Stimulated activated CD8-positive, alpha-beta memory T cell treated with anti-CD3 and anti-CD28 coated beads, Interleukin-4, amount 100 ng/mL, for 1 hour (primary cell): ENCODE data around the gene RNLS.

Experiments used
- DNase-seq, 2 donors: peaks; one replicate each; pipeline ENCODE4 v3.0.0-alpha.2; 2020; ENCODE audit warnings: low read depth in 2 of 2, low spot score in 1 of 2

RNLS gene

DNA sequence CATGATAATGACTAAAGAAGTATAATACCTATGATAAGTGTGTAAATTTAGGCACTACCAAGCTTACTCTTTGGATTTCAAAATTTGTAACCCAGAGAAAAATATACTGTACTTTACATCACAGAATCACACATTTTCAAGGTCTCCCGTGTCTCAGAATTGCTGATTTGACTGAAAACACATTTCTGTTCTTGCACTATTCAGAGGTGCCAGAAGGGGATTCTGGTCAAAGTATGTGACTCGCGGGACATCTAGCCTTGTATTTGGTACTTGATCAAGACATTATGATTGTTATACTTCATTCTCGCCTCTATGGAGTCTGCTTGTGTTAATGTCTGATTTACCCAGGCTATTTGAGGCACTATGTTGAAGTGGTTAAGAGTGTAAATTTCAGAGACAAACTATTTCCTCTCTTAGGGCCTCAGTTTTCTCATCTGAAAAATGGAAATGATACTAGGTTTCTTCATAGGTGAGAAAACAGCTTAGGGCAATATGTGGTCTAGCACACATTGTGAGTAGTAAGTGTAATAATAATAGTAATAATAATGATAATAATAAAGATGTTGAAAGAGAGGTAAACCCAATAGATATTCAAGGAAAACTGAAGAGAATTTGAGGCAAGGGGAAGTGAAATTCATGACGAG lies 320.4 kb downstream of the RNLS start:
- DNase-seq, result no peak

- no peak for DNase-seq
These were observed 322.0 kb downstream of the RNLS start for GRCh38 chr10:88261152-88261551.

DNA sequence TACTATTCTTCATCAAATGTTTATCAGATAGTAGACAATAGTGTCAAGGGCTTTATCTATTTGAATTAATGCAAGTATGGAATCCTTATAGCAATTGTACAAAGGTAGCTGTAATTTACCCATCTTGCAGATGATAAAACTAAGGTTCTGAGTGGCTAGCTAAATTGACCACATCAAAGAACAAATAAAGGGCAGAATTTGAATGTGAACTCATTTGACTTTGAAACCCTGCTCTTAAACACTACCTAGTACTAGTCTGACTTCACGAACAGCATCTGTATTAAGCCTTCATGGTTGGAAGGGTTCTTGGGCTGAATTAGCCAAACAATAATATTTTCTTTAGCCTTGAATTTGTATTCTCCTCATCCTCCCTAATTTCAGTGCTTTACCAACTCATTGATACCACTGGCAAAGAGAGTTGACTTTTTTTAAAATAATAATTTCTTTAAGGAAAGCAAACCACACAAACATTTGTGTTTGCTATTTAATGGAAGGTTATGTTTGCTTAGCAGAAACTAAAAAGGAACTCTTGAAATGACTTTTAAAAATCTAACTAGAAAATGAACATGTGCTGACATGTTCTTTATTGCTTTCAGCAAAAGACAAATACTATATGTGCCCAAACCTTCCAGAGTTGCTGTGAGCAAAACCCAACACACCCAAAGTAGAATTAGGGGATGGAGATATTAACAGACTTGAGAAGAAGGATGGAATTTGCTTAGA lies 322.6 kb downstream of the RNLS start:
- DNase-seq, result no peak

DNA sequence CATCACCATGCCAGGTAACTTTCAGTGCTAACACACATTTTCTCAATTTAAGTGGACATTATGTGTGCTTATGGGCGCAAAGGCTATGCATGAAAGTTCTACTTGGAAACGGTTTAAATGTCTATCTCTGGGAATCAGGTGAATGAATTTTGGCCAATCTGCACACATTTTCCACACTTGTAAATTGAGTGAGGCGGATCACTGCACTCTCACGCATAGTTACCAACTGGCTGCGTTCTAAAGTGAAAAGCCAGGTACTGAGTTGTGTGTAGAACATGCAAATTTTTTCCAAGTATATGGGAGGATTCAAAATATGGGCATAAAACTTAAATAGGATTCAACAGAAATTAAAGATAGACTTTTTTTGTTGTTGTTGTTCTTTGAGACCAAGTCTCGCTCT lies 323.7 kb downstream of the RNLS start:
- no peak for DNase-seq

- DNase-seq, result no peak
These were observed 326.2 kb downstream of the RNLS start for GRCh38 chr10:88256886-88257285.

DNA sequence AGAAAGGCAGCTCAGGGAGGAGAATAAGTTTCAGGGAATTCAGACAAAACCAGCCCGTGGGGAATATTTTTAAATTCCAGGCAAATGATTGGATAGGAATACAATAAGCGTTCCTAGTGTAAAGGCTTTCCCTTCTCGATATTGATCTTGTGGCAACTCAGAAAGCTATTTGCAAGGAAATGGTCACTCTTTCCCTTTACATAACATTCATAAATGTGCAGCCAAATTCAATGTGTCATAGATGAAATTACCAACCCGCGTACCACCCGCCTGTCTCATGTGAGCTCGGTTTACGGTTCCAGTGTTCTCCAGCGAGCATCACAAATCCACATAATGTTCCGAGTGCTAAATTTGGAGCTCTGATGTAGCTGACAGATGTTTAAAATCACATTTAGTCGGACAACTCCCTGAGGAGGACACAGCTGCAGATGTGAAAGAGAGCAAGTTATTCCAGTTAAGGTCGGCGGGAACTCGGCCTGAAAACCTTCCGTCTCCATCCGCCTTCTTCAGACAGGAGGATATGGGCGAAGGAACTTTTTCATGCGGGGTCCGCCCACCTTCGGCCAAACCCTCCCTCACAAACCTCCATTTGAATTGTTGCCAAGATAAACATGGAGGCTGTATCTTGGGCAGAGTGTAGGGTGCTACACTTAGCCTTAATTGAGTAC lies 327.0 kb downstream of the RNLS start:
- no peak for DNase-seq

DNA sequence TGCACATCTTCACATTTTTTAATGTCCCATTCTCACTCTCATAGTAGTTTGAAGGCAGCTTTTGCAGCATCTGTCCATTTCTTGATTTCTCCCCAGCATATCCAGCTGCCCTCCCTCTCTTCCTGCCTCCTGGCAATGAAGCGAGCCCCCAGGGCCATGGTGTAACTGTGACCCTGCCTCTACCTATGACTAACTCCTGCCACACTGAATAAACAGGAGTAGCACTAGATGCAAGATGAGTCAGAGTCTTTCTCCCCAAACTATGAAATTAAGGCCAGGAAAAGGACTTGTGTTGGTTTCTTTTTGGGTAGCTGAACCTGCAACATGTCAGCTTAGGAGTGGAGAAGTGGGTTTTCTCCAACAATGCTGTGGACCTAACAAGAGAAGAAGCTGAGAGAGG lies 329.0 kb downstream of the RNLS start:
- no peak for DNase-seq

GRCh38 chr10:88253622-88254021 lies 329.5 kb downstream of the RNLS start:
- DNase-seq, result no peak

DNA sequence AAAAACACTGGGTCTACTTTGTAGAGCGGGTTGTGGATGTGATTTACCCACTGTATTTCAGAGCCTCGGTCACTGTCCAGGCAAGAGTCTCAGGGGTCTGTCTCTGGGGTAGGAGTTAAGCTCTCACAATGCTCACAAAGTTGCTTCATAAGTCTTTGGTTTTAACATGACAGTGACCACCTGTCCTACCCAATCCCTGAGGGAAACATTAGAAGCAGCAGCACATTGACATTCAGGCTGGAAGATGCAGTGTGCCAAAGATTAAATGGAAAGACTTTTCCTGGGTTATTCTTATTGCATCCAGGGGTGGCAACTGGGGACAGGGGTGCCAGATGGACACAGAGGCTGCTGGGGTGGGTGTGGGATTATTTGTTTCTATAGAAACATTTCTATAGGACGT lies 330.0 kb downstream of the RNLS start:
- DNase-seq, result no peak

- DNase-seq, result no peak
These were observed 333.7 kb downstream of the RNLS start for GRCh38 chr10:88249450-88249849.

DNA sequence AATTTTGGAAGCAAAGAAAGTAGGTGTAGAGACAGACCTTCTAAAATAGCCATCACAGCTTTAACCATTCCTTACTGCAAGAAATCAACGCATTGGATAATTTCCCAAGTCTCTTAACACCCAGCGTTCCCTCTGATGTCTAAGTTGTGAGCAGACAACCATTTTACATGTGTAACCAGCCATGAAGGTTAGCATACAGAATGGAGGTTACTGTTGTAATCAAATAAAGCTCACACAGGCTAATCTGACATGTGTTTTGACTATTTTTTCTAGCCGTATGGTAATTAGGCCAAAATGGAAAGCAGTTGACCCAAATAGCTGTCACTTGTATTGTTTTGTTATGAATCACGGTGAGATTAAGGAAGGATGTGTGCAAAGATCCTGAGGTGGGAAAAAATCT lies 336.4 kb downstream of the RNLS start:
- DNase-seq, result no peak

DNA sequence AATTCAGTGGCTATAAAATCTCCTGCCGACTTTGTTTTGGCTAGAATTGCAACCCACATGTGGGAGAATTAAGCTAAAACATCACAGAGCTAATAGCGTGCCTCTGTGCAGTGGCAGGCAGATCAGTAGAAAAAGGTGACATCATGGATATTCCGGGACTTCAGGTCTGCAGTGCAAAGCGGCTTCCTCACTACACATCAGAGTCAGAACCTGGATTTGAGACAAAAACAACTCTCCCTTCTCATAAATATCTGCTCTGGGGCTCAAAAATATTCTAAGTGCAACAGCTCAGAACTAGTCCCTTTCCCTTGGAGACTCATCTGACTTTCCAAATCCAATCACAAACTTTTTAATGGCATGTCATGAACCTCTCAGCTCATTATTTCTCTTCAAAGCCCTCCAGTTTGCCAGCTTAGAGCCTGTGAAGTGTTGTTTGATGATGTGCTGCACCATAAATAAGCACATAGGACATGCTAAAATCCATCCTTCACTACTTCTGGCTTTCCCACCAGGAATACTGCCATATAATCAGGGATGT lies 337.1 kb downstream of the RNLS start:
- DNase-seq, result no peak

- no peak for DNase-seq
These were observed 338.1 kb downstream of the RNLS start for GRCh38 chr10:88244781-88245625.

GRCh38 chr10:88243836-88244730 lies 339.0 kb downstream of the RNLS start:
- no peak for DNase-seq

- DNase-seq, result no peak
These were observed 339.8 kb downstream of the RNLS start for GRCh38 chr10:88243202-88243744.

- no peak for DNase-seq
These were observed 341.6 kb downstream of the RNLS start for GRCh38 chr10:88241501-88241900.

- DNase-seq, result no peak
These were observed 343.9 kb downstream of the RNLS start for GRCh38 chr10:88239212-88239611.

GRCh38 chr10:88238615-88238914 lies 344.6 kb downstream of the RNLS start:
- no peak for DNase-seq

- no peak for DNase-seq
These were observed 345.1 kb downstream of the RNLS start for GRCh38 chr10:88237896-88238614.
